HepG2 (cell line): ENCODE measurements around the gene PCDHGB1.
"Not testable (repeated sequence)": the region's sequence is repeated elsewhere in the genome, so short reads cannot be mapped to it uniquely, and the experiment has no call there.

Experiments used
- BCLAF1 ChIP-seq: fragments of 450-650 bp; IDR thresholded peaks from 2 replicates; pipeline ENCODE4 v1.6.1; 2017; ENCODE audit warnings: mild to moderate bottlenecking
- ETS1 ChIP-seq: sonication (generic); formaldehyde crosslinking; IDR thresholded peaks from 2 replicates; pipeline ENCODE4 v1.4.0; 2020; ENCODE audit warnings: missing genetic modification reagents
- PHF20 ChIP-seq: sonication (generic); formaldehyde crosslinking; IDR thresholded peaks from 2 replicates; pipeline ENCODE4 v1.5.0; 2020; ENCODE audit warnings: mild to moderate bottlenecking, missing genetic modification reagents
- SKI ChIP-seq: fragments of 450-650 bp; IDR thresholded peaks from one replicate; pipeline ENCODE4 v1.6.1; 2018; ENCODE audit warnings: mild to moderate bottlenecking; ENCODE audit not compliant: partially characterized antibody
- SMC3 ChIP-seq: IDR thresholded peaks from 2 replicates; pipeline ENCODE4 v1.6.1; 2011; ENCODE audit warnings: low read length, improper control_type of control experiment
- SRY ChIP-seq: sonication (generic); formaldehyde crosslinking; IDR thresholded peaks from 2 replicates; pipeline ENCODE4 v1.8.0; 2022; ENCODE audit warnings: mild to moderate bottlenecking, missing genetic modification reagents
- THAP11 ChIP-seq: IDR thresholded peaks from 2 replicates; pipeline ENCODE4 v1.6.1; 2016; ENCODE audit warnings: missing biosample characterization, missing genetic modification reagents
- THAP9 ChIP-seq: sonication (generic); formaldehyde crosslinking; IDR thresholded peaks from 2 replicates; pipeline ENCODE4; 2020; ENCODE audit warnings: missing genetic modification reagents, mild to moderate bottlenecking, borderline replicate concordance
- ZFP37 ChIP-seq: sonication (generic); formaldehyde crosslinking; IDR thresholded peaks from 2 replicates; pipeline ENCODE4 v1.4.0; 2020; ENCODE audit warnings: missing genetic modification reagents, borderline replicate concordance
- ZKSCAN5 ChIP-seq: sonication (generic); formaldehyde crosslinking; IDR thresholded peaks from 2 replicates; pipeline ENCODE4 v1.5.1; 2020; ENCODE audit warnings: mild to moderate bottlenecking, missing genetic modification reagents
- ZNF318 ChIP-seq: sonication (generic); formaldehyde crosslinking; IDR thresholded peaks from 2 replicates; pipeline ENCODE4 v1.4.0; 2020; ENCODE audit warnings: mild to moderate bottlenecking, missing genetic modification reagents

GRCh38 chr5:141397756-141398551 lies 48.1 kb downstream of the PCDHGB1 start, which contains the start of gene PCDHGB5:
- not testable (repeated sequence) for TF ChIP-seq ZFP37 (CRISPR knock-in tag); SRY (CRISPR knock-in tag); THAP11 (CRISPR knock-in tag); SMC3; THAP9 (CRISPR knock-in tag); SKI; ETS1 (CRISPR knock-in tag); ZKSCAN5 (CRISPR knock-in tag); BCLAF1; ZNF318; PHF20 (CRISPR knock-in tag)
